HG03469 (cell line): ENCODE data around the gene NEURL4.
"Not testable (repeated sequence)": the region's sequence is repeated elsewhere in the genome, so short reads cannot be mapped to it uniquely, and the experiment has no call there.

Experiments
- ATAC-seq: cut with Tn5 transposase; IDR thresholded peaks from one replicate; pipeline ENCODE4 v1.9.1; 2021; ENCODE audit warnings: mild to moderate bottlenecking, moderate library complexity, moderate number of reproducible peaks; ENCODE audit not compliant: unreplicated experiment

The NEURL4 gene

DNA sequence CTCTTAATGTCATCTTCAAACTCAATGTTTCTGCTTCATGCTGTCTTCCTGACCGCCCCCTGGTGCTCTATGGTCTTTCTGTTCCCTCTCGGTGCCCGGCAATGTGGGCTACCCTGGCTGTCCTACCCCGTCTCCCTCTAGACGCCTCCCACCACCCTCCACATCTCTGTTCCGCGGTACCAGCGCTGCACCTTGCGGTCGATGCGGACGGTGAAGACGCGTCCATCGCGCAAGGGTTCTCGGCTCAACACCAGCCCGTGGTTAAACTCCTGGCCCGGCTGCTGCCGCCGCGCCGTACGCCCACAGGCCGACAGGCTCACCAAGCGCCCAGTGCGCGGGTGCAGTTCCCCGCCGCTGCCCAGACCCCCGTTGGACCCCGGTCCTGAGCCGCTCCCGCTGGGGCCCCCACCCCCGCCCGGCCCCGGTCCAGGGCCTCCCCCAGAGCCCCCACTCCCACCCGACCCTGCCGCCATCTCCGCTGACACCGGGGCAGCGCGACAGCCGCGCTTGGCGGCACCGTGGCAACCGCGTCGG, at the start of gene NEURL4:
NEURL4 (minus strand) TSS at position 496 of the 534 bp plus-strand sequence; CDS start at position 473, 23 bp downstream.
- no peak for ATAC-seq

DNA sequence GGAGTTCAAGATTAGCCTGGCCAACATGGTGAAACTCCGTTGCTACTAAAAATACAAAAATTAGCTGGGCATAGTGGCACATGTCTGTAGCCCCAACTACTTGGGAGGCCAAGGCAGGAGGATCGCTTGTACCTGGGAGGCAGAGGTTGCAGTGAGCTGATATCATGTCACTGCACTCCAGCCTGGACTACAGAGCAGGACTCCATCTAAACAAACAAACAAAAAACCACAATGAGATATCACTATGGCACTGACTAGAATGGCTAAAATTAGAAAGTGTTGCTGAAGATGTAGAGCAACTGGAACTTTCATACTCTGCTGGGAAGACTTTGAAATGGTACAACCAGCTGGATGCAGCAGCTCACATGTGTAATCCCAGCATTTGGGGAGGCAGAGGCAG, 45.2 kb upstream of the NEURL4 start:
- ATAC-seq: no peak

DNA sequence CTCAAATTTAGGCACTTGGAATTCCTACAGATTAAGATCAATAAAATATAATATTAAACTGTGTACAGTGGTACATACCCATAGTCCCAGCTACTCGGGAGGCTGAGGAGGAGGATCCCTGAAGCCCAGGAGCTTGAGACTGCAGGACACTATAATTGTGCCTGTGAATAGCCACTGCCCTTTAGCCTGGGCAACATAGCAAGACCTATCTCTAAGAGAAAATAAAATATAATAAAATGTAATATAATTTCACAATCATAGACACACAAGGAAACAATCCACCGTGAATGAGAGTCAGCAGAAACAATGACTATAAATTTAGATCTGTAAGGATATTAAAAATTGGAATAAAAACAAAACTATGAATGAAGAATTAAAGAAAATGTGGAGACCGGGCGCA, 41.7 kb upstream of the NEURL4 start:
- no peak for ATAC-seq

DNA sequence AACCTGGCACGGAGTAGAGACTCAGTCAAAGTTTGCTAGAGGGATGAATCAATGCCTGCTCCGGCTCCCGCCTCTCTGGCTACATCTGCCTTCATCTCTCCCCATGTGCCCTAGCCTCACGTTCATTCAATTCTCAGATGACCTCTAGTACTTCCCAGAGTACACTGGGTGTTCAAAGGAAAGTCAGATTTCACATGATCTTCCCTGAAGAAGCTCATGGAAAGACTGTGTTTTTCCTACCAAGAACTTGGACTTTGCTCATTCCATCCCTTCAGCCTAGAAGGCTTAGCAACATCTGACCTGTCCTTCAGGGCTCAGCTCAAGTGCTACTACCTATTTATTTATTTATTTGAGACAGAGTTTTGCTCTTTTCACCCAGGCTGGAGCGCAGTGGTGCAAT, 40.7 kb upstream of the NEURL4 start:
- ATAC-seq: no peak

DNA sequence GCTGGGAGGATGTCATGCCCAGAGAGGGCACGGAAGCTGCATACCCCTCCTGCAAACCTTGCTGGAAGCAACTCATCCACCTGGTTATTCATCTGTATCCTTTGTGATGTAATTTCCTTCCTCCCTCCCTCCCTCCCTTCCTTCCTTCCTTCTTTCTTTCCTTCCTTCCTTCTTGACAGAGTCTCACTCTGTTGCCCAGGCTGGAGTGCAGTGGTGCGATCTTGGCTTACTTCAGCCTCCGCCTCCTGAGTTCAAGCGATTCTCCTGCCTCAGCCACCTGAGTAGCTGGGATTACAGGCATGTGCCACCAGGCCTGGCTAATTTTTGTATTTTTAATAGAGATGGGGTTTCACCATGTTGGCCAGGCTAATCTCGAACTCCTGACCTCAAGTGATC, 39.5 kb upstream of the NEURL4 start:
- ATAC-seq: not testable (repeated sequence)

DNA sequence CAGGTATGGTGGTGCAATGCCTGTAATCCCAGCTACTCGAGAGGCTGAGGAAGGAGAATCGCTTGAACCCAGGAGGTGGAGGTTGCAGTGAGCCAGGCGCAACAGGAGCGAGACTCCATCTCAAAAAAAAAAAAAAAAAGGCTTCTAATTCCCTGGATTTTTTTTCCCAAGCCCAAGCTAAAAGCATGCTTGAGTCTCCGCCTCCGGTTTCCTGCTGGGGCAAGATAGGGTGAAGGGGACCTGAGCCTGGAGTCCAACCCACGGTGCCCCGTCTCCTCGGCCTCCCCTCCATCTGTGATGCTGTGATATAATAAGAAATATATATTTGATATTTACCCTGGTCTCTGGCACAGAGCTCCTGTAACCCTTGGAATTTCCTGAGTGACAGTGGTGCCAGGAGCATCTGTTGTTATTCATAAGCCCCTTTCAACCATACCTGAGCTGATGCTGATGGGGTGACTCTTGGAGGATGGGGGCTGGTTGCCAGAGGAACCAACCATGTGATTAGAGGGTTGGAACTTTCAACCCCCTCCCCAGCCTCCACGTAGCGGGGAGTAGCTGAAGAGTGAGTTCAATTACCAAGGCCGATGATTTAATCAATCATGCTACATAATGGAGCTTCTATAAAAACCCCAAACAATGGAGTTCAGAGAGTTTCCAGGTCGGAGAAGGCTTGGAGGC, 38.9 kb upstream of the NEURL4 start:
- no peak for ATAC-seq

DNA sequence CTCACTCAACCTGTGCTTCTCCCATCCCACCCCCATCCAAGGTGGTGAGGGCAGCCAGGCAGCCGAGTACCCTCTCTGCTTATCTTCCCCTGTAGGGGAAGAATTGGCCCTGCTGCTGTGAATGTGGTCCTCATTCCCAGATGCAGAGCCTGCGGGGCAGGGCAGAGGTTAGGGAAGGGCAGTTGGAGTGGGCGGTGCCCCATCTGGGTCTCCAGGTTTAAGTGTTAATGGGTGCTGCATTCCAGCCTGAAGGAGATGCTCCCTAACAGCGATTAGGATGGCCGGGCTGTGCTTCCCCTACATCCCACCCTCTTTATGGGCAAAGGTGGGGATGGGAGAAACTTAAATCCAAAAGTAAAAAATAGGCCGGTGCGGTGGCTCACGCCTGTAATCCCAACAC, 37.9 kb upstream of the NEURL4 start:
- ATAC-seq: no peak

DNA sequence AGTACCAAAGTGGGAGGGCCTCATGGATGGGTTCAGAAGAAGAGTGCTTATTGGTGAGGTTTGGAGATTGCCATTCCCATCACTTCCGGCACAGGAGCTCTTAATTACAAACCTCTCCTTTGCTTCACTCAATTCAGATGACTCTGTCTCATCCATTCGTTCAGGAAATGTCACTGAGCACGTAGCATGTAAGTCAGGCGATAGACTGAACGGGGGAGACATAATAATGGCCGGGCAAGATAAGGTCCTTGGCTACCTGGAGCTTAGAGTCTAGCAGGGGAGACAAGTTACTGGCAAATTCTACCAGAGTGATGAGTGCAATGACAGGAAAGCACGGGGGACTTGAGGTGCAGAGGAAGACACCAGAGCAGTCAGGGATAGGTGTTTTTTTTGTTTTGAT, 36.8 kb upstream of the NEURL4 start:
- ATAC-seq: not testable (repeated sequence)

DNA sequence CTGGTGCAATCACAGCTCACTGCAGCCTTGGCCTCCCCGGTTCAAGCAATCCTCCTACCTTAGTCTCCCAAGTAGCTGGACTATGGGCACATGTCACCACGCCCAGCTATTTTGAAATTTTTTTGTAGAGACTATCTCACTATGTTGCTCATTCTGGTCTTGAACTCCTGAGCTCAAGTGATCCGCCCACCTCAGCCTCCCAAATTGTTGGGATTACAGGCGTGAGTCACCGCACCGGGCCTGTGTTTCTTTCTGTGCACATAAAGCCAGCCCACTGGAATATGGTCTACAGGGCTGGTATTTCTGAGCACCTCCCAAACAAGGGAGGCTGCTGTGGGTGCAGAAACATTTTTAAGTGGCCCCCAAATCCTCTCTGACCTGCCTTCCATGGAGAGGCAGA, 34.2 kb upstream of the NEURL4 start:
- no peak for ATAC-seq

DNA sequence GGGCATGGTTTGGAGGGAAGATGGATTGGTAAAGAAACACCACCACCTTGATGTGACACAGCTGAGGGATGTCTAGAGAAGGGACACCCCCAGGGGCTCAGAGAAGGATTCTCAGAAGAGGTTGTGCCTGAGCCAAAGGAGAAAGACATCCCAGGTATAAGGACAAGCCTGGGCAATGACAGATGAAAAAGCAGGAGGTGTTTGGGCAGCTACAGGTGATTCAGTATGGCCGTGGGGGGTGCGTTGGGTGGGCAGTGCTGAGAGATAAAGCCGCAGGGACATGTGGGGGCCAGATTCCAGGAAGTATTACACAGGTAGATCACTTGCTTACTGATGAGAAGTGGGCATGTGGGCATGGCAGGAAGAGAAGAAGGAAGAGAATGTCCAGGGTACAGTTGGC, 32.8 kb upstream of the NEURL4 start:
- no peak for ATAC-seq

DNA sequence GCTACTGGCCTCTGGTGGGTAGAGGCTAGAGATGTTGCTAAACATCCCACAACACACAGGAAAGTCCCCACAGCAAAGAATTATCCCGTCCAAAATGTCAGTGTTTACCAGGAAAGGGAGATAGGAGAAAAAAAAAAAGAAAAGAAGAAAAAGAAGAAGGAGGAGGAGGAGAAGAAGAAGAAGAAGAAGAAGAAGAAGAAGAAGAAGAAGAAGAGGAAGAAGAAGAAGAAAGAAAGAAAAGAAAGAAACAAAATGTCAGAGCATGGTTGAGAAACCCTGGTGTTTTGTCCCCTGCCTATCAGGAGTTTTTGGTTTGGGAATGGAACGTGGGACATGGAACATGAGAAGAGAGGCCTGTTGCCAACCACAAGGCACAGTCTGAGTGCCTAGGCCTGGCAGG, 28.2 kb upstream of the NEURL4 start:
- no peak for ATAC-seq

DNA sequence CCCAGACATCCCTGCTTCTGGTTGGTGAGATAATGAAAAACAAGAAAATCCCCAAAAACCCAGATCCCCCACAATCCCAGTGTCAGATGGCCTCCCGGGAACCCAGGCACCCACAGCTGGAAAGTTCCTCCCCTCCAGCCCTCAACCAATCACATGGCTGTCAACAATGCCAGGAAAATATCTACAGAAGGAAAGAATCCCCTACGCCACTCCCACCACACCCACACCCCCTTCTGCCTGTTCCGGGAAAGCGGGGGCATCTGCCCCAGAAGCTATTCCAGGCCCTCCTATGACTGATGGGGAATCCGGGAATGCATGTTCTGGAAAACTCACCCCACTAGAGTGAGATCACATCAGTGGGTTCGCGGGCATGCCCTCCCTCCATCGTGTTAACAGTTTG, 27.6 kb upstream of the NEURL4 start:
- ATAC-seq: no peak

DNA sequence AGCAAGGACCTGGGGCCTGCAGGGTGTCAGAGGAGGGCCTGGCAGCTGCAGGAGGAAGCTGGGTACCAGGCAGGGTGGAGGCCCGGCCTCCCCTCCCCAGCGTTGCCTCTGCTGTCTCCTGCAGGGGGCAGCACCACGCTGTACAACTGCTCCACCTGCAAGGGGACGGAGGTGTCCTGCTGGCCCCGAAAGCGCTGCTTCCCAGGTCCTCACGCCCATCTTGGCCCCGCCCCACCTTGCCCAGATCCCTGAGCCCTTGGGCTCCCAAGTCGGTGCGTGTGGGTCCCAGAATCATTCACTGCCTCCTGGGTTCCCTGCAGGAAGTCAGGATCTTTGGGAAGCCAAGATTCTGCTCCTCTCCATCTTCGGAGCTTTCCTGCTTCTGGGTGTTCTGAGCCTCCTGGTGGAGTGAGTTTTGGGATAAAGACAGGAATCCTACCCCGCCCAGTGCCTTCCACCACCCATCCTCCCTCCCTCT, 27.0 kb upstream of the NEURL4 start:
- ATAC-seq: no peak

DNA sequence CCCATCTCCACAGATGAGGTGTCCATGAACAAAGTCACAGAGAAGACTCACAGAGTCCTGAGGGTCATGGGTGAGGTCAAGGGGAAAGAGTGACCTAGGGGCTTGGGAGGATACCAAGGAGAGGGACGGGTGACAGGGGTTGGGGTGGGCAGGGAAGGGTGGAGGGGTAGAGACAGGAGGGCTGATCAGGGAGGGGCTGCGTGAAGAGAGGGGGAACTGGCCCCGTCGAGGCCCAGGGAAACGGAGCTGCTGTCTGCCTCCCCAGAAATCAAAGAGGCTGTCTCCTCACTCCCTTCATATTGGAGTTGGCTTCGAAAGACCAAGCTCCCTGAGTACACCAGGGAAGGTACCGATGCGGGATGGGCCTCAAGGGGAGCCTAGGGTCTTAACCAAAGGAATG, 26.4 kb upstream of the NEURL4 start:
- ATAC-seq: no peak

DNA sequence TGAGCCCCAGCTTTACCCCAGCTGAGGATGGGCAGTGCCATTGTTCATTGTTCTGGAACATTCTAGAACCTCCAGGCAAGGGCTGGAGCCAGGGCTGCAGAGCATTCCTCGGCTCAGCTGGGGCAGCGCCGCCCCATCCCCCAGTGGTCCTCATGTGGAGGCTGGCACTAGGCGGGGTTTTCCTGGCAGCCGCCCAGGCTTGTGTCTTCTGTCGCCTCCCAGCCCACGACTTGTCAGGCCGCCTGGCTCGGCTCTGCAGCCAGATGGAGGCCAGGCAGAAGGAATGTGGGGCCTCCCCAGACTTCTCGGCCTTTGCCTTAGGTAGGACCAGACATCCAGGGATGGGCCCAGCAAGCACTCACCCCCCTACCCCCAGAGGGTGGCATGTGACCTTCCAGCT, 25.9 kb upstream of the NEURL4 start, which contains the start of gene TMEM95:
TMEM95 (plus strand) TSS at position 104 of the 400 bp plus-strand sequence; CDS start at position 153, 49 bp downstream.
- no peak for ATAC-seq

DNA sequence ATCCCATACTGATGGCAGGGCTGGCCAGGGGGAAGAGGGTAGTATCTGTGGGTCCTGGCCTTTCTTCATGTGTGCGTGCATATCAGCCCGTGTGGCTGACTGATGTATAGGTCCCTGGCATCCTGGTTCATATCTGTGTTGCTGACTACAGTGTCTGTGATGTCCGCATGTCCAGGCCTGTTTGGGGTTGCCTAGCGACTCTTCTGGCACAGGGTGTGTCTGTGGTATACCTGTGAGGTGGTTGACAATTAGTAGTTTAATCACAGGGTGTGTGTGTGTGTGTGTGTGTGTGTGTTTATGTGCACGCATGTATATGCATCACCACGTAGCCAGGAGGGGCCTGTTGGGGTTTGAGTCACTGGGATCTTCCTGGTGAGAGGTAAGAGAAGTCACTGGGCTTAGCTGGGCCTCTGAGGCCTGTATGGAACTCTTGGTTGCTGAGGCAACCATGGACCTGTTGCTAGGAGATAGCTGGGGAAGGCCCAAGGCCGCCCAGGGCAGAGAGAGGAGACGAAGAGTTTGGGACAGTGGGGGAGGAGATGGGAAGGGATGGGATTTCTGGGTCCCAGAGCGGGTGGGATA, 25.2 kb upstream of the NEURL4 start:
- ATAC-seq: no peak

DNA sequence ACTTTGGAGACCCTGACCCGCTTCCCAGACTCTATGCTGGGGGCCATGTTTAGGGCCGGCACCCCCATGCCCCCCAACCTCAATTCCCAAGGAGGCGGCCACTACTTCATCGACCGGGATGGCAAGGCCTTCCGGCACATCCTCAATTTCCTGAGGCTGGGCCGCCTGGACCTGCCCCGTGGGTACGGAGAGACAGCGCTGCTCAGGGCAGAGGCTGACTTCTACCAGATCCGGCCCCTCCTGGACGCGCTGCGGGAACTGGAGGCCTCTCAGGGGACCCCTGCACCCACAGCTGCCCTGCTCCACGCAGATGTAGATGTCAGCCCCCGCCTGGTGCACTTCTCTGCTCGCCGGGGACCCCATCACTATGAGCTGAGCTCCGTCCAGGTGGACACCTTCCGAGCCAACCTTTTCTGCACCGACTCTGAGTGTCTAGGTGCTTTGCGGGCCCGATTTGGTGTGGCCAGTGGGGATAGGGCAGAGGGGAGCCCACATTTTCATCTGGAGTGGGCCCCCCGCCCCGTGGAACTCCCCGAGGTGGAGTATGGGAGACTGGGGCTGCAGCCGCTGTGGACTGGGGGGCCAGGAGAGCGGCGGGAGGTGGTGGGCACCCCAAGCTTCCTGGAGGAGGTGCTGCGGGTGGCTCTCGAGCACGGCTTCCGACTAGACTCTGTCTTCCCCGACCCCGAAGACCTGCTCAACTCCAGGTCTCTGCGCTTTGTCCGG, 23.9 kb upstream of the NEURL4 start:
- no peak for ATAC-seq

DNA sequence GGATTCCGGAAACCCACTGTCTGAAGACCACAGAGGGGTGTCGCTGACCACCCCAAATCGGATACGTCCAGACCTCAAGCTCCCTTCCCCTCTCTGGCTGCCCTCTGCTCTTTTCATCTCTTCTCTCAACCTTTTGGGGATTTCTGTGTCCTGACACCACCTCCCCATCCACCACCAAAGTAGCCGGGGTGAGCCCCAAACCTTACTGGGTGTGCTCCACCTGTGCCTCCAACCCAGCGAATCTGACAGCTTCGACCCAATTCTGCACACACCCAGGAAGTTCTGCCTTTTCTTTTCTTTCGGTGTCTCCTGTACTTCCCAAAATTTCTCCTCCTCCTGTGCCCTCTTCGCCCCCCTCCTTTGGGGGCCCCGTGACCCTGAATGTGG, 23.4 kb upstream of the NEURL4 start:
- ATAC-seq: no peak

DNA sequence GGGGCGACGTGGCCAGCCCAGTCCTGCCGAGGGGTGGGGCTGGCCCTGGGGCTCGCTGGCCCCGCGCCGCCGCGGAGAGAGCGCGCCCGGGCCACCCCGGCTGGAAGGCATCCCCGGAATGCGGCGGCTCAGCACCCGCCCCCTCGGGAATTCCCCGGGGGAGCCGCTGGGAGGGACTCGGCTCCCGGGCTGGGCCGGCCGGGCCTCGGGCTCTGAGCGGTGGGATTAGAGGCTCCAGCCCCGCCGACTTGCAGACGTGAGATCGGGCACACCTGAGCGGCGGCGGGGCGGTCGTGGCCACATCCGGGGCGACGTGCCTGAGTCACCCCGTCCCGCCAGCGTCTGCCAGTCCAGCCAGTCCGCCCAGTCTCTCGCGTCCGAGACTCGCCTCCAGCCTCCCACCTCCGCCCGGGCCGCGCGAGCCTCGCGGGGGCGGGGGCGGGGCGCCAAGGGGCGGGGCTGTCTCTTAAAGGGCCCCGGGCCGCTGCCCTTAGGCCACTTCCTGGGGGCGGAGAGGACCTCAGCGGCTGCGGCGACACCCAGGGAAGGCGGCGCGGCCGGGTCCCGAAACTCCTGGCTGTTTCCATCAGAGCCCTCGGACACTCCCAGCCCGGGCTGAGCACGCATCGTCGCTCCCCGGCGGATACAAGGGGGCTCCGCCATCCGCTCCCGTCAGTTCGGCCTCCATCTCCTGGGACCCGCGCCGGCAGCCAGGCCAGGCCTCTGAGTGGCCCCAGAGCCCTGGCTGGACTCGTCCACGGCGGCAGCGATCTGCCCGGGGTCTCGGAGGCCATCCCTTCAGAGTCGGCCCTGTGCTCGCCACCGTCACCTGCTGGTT, 22.7 kb upstream of the NEURL4 start, which contains the start of gene KCTD11:
KCTD11 (plus strand) TSS at position 498 of the 838 bp plus-strand sequence.
- ATAC-seq: peak; percentile 32

DNA sequence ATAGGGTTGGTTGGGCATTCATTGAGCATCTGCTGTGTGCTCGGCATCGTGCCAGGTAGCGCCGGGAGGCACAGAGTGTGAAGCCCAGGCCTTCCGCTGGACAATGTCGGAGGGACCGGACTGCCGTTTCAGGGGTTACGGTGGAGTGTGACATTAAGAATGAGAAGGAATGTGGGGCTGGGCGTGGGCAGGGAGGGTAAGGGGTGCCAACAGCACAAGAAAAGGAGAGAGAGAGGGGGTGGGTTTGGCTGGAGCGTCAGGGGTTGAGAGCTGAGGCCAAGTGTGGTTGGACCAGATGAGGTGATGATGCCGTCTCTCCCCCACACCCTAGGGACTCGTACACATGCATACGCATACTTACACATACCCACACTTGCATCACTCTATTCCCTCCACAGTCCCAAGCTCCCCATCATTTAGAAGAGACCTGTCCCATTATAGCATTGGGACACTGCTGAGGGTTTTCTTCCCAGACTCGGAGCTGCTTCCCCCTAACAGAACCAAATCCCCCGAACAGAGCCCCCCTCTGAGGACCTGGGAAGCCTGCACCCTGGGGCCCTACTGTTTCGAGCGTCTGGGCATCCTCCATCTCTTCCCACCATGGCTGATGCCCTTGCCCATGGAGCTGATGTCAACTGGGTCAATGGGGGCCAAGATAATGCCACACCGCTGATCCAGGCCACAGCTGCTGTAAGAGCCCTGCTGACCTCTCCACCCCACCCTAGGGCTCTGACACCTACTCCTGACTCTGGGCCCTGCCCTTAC, 19.5 kb upstream of the NEURL4 start:
- ATAC-seq: no peak
